Stimulated activated CD4-positive, alpha-beta T cell treated with anti-CD3 and anti-CD28 coated beads, Interleukin-15, amount 100 ng/mL, for 1 hour (primary cell): Measurements from ENCODE around the gene STMN3.

Experiments
- DNase-seq, 2 donors: peaks; one replicate each; pipeline ENCODE4 v3.0.0-alpha.2; 2020; ENCODE audit warnings: low read depth in 1 of 2, low spot score in 1 of 2

Gene STMN3

GRCh38 chr20:63591147-63591533 lies 62.1 kb downstream of the STMN3 start:
- DNase-seq = no peak

GRCh38 chr20:63590218-63591146 lies 62.7 kb downstream of the STMN3 start:
- no peak for DNase-seq
